GM18511 (cell line): ENCODE results near the gene TMEM63C.
"Not testable (repeated sequence)": the region's sequence is repeated elsewhere in the genome, so short reads cannot be mapped to it uniquely, and the experiment has no call there.

Experiments
- ATAC-seq: cut with Tn5 transposase; IDR thresholded peaks from one replicate; pipeline ENCODE4 v1.9.1; 2021; ENCODE audit warnings: mild to moderate bottlenecking, moderate library complexity; ENCODE audit not compliant: unreplicated experiment

Gene TMEM63C

DNA sequence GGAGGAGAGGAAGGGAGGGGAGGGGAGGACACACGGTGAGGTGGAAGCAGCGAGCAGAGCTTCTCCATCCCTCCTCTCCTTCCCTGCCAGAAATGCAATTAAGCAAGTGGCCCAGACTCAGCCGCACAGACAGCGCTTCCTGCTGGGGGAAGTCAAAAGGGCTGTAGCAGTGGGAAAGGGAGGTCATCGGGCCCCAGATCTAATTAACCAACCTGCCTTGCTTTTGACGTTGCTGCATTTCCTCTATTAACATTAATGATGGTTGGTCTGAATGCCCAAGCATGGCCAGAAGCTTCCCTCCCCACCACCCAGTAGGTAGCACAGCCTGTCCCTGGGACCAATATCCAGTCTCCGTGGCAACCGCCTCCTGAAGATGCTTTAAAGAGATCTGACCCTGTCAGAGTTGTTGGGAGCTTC, 94.0 kb downstream of the TMEM63C start:
- no peak for ATAC-seq

DNA sequence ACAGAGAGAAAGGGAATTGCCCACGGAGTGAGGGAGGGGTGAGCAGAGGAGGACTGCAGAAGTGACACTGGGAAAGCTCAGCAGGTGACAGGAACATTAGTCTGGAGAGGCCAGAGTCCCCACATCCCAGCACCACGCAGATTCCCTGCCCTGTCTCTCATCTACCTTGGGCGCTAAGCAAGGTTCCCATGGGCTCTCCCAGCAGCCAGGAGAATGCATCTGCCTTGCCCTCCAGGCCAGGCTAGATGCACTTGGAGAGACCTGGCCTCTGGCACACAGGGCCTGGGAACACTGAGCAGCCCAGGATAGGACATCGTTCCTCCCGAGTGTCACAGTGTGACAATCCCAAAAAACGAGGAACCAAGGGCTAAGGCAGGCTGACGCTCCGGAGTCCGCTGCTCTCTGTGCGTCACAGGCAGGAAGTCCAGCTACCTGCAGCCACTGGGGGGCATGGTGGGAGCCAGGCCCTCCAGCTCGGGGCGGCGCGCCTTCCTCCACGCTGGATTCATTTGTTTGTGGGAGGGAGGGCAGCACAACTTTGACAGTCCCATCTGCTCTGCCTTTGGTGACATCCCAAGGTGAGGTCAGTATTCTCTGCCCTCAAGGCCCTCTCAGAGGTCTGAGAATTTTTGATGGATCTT, 94.8 kb downstream of the TMEM63C start:
- no peak for ATAC-seq

DNA sequence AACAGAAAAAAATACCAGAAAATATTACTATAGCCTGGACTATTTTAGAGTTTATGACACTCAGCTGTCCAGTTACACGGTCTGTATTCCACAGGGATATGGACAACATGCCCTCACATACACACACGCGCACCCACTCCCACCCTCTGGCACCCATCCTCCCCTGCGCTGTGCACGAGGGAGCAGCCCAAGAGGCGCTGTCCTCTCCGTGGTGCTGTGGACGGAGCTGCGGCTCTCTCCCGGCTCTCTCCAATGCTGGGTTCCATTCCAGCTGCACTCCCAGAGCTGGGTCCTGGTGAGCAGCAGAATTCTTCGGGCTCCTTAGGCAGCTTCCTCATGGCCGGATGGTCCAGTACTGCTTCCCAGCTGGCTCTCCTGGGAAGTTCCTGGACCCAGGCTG, 95.4 kb downstream of the TMEM63C start:
- ATAC-seq: no peak

DNA sequence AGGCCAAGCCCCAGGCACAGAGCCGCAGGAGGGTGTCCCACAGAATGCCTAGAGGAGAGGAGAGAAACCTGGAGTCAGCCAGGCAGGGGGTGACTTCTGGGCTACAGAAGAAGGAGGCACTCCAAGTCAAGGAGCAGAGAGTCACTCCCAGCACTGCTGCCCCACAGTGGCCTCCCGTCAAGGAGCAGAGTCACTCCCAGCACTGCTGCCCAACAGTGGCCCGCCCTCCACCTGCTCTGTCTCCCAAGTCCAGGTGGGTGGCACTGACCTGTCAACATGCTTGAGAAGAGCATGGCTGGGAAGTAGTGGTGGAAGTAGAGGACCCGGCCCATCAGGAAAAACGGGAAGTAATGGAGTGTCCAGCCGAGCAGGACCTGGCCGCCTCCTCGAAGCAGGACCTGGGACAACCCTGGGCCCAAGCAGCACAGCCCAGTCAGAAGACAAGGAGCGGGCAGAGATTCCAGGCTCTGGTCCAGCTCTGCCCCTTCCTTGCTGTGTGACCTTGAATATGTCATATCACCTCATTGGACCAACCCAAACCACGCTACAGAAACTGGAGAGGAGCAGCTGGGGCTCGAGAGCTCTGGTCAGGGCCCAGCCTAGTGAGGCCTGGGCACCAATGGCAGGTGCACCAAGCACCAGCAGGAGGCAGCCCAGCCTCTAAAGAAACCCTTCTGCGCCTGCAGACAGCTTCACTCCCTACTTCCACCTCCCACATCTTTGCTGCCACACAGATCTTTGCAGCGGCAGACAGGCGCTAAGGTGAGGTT, 97.0 kb downstream of the TMEM63C start:
- no peak for ATAC-seq

DNA sequence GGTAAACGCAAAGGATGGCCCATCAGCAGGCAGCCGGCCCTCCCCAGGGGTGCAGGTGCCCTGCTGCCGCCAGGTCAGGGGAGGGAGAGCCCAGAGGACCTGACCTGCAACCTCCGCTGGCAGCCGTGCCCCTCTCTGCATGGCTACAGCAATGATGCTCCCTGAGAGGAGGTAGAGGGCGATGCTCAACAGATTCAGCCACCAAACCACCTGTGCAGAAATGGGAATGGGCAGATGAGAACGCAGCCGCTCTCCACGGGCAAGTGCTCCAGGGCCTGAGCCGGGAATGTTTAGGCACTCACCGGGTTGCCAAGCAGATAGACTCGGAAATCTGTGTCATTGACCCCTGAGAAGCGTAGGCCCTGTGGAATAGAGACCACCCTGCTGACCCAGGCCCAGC, 98.1 kb downstream of the TMEM63C start:
- no peak for ATAC-seq

DNA sequence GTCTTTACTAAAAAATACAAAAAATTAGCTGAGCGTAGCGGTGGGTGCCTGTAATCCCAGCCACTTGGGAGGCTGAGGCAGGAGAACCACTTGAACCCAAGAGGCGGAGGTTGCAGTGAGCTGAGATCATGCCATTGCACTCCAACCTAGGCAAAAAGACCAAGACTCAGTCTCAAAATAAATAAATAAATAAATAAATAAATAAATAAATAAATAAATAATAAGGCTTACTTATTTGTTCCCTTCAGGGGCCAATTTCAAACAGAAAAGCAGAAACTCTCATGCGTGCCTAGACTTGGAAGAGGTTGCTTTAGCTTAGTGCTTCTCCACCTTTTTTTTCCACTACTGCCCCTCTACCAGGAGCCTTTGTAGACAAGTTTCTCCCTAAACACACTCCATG, 99.3 kb downstream of the TMEM63C start:
- not testable (repeated sequence) for ATAC-seq

DNA sequence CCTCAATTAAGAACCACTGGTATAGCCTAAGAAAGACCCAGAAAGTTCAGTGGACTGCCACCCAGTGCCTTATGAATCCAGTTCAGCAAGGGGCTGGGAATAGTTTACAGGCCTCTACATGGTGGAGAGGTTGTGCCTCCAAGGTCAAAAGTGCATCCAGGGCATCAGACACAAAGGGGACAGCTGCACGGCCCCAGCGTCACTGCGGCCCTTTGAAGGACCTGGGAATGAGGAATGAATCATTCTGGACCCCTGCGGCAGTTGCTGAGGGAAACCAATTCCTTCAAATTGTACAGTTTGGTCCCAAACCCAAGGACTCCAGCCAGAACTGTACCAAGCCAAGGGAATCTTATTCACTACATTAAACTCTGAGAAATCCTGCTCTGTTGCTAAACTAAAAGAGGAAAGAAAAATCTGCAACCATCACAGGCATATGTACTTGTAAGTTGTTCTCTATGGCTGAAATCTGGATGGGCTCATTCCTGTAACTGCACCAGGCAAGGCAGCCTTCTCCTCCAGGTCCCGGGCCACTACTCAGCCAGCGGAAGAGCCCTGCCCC, 100.3 kb downstream of the TMEM63C start:
- ATAC-seq: no peak

DNA sequence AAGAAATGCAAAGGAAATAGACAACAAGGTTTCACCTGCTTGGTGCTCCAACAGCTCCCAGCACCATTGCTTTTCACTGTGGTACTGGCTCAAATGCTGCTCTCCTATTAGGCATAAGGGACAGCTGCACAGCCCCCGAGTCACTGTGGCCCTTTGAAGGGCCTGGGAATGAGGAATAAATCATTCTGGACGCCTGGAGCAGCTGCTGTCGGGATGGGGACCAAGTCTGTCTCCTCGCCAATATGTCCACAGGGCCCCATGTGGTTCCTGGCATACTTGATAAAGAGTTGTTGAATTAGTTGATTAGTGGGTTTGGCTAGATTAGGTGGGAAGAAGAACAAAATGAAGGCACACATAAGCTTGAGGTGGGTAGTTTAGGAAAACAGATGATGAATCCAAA, 102.5 kb downstream of the TMEM63C start:
- no peak for ATAC-seq

DNA sequence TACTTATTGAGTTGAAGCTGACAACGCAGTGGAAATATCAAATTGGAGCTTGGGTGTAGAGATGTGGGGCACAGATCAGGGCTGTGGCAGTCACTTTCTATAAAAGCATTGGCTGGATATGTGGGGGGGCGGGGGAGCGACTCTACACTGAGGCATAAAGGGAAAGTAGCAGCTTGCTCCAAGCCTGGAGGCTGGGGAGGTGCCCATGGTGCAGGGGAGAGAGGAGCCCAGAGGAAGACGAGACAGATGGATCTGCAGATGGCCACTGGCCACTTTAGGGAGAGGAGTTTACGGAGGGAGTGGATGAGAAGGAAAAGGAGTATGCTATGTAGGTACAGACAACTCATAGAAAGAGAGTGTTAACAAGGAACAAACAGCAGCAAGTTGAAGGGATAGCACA, 102.9 kb downstream of the TMEM63C start:
- no peak for ATAC-seq

DNA sequence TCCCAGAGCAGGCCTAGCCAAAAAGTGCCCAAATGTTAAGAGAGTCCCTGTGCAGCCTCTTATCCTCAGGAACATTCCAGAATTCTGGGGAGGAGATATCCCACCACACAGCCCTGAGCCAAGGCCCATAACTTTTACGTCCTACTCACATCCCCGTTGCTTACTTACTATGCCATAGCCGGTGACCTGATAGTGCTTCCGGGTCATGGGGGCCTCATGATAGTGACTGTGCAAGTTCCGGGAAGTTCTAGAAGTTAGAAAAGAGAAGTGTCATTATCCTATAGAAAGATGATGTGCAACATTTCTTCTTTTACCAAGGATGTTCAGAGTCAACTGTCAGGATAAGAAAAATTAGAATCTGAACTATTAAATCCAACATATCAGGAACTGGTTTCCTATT, 105.0 kb downstream of the TMEM63C start:
- ATAC-seq: no peak

DNA sequence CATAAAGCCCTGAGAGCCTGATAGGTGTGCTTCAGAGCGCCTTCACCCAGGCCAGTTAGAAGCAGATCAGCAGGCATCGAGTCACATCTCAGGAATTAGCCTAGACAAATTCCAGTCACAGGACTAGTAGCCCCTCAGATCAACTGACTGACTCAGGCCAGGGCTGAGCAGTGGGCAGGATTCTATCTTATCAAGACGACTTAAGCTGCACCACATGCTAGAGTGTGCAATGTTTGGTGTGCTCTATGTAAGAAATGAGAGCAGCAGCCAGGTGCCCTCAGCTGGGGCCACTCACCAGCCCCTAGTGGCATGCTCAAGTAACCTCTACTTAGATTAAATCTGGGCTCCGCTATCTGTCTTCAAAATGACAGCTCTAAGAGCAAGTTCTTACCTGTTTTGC, 109.1 kb downstream of the TMEM63C start:
- ATAC-seq: no peak

DNA sequence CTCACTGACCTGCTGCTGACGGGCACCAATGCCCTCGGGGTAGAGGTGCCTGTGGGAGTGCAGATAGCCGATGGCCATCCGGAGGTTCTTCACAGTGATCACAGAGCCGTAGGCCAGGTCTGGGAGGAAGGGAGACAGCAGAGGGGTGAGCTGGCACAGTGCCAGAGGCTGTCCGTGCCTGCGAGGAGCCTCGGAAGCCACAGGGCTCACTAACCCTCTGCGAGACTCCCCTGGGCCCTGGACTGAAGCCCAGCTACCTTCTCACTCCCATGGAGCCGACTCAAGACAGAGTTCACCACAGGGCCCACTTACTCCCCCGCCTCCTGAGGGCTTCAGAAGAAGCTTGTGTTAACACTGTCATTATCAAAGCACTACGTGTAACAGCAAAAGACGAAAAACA, 114.6 kb downstream of the TMEM63C start:
- ATAC-seq: no peak

DNA sequence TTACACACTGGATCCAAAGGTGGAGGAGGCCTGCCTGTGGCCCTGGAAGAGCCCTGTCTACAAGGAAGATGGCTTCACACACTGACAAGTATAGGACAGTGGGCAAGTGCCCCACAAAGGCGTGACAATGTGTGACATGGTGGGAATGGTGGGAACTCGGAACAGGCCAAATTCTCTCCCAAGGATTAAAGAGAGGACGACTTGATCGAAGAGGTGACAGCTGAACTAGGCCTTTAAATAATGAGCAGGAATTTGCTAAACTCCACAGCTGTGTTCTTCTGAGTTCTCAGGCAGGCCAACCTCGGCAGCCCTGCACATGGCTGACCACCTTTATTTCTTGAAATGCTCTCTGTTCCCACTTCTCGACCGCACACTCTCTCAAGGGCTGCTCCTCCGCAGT, 115.3 kb downstream of the TMEM63C start:
- no peak for ATAC-seq

DNA sequence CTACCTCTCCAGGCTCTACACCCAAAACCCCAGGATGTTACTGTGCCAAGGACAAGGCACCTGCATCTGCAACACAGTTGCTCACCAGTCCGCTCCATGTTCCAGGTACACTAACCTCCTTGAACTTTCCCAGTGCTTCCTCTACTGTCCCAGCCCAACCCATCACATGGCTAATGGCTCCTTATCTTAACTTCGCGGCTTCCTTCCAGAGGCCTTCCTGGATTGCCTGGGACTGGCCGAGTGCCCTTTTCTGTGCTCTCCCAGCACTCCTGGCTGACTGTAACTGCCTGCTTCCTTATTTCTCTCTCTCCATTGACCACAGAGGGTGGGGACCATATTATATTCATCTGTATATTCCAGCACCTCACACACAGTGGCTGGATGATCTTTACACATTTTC, 118.2 kb downstream of the TMEM63C start:
- ATAC-seq: no peak

DNA sequence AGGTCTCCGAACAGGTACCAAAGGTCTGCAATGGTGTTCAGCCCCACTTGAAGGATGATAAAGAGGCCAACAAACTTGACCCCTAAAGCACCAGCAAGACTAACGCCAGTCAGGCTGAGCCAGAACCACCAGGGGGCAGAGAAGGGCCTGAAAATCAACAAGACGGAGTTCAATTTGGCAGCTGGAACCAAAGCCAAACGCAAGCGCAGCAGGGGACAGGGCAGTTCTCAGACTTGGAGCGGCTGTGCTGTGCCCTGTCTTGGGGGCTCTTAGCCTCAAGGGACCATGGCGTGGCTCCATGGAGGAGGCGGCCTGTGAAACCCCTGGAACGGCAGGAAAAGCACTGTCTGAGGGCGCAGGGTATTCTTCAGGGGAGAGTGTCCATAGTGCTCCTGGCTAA, 119.5 kb downstream of the TMEM63C start:
- ATAC-seq: peak; percentile 66

DNA sequence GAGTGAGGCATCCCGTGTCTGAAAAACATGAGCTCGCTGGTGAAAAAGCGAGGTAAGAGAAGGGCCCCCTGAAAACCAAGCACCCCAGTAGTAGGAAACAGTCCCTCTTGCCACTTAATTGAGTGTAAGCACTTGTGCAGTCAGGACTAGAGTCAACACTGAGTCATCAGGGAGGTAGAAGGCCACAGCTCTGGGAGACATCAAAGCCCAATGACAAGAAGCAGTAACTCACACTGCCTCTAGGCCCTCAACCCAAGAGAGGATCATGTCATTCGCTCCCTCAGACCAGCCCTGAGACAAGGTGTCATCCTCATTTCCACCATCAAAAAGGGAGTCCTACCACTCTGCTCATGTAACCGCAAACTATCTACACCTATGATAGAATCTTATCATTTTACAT, 121.3 kb downstream of the TMEM63C start:
- ATAC-seq: no peak

DNA sequence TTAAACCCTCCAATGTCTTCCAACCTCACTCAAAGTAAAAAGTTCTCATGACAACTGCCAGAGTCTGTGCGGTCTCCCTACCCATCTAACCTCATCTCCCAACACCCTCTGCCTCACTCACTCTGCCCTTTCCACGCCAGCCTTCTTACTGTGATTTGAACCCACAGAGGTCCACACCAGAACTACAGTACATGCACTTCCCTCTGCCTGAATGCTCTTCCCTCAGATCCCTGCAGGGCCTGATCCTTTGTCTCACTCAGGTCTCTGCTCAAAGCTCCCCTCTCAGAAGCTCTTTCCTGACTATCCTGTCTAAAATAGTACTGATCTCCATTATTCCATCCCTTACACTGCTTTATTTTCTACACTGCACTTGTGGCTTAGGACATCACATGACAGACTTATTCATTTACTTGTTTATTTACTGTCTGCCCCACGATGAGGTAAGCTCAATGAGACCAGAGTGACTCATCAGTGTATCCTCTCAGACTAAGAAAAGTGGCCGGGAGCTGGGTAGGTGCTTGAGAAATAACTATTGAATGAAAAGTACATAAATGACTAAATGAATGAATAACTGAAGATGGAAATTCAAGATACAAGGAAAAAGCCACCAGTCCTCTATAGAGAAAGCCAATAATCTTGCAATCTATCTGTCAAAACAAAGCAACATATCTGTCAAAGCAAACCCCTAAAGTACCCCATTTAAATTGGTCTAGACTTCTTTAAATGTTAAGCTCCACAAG, 122.0 kb downstream of the TMEM63C start:
- peak; percentile 62 for ATAC-seq

DNA sequence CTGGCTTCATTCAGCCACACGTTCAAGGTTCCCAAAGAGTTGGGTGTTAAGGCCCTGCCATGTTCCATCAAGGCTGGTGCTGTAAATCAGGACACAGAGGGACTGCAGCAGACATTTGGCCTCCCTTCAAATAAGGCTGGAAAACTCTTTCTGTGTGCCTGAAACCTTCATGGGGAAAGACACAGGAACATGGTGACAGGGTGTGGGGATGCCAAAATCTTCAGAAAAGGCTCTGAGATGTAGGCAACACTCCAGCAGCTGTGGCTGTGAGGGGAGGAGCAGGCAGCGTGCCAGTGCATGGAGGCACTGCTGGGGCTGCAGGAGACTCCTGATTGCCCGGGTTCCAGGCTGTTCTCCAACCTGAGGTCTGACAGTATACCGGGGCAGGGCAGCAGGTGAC, 124.1 kb downstream of the TMEM63C start:
- no peak for ATAC-seq

DNA sequence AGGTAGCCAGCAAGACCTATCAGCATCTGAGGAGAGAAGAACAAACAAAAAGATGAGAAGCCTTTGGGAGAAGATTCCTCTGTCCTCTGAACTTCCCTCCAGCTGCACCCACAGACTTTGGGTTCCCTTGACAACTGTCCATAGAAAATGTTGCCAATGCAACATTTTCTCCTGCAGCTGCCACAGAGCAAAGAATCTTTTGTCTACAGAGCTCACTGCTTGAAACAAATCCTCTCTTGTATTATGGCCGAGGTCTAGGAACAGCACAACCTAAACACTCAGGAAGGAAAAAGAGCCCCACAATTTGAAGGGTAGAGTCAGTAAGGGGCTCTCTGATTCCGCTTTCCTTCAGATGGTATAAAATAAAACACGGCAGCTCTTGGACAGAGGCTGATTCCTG, 124.8 kb downstream of the TMEM63C start:
- no peak for ATAC-seq

DNA sequence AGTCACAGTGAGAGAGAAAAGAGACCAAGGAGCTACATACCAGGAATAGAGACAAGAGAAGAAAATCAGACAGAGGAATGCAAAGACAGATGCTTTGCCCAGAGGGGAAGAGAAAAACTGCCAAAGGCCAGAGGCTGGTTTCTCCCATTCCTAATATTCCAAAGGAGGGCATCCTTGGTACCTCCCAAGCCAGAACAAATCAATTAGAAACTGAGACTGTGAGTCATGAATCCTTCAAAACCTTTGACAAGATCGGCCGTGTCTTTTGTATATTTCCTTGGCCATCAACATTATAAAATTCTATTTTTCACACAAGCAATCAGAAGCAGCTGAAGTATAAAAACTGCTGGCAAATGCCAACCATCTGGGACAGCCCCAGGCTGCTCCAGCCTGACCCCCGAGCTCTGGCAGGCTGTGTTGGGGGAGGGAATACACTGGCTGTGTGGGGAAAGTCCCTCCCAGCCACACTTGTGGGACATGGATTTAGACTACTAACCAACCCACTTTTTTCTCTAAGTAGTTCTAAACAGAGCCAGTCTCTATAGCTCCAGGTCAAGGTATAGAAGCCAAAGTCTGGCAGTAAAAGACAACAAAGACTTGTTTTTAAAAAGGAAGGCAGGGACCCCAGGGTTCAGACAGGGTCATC, 125.4 kb downstream of the TMEM63C start:
- ATAC-seq: no peak
